ENCODE measurements around the gene KIF24. TPM values are rescaled to one million over a fixed set of nuclear protein-coding genes. Genes with fewer than 3 reads are reported as not detected.

Gene KIF24
- total RNA-seq, 4 donors from 2014 or later: 2.1 to 5.2 (median 2.9) TPM

DNA sequence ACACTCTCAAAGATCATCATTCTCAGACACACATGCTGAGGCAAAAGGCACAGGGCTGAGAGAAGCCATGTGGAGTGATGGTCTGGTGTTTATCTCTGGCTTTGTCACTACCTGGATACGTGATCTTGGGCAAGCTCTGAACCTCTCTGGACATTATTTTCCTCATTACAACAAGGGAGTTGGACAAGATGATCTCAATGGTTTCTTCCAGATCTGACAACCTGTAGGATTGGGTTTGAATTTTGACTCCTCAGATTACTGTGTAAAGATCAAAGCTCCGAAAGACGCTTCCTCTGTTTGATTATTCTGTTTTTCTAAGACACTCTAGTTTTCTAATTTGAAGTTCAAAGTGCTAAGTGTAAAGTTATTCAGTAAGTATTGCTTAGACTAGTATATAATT, 20.3 kb upstream of the KIF24 start:
- Histone ChIP-seq H3K4me3 (no peak overlapping the region), H3K9me3 (no peaks in the 10 kb centered on the region), H3K27me3 (no peaks in the 10 kb centered on the region), H3K4me1 (peaks cover 0 to 16% (median 0%) of the 10 kb centered on the region in 4 donors), H3K36me3 (no peaks in the 10 kb centered on the region), H3K27ac (no peak overlapping the region)
- TF ChIP-seq, protein P1, sequence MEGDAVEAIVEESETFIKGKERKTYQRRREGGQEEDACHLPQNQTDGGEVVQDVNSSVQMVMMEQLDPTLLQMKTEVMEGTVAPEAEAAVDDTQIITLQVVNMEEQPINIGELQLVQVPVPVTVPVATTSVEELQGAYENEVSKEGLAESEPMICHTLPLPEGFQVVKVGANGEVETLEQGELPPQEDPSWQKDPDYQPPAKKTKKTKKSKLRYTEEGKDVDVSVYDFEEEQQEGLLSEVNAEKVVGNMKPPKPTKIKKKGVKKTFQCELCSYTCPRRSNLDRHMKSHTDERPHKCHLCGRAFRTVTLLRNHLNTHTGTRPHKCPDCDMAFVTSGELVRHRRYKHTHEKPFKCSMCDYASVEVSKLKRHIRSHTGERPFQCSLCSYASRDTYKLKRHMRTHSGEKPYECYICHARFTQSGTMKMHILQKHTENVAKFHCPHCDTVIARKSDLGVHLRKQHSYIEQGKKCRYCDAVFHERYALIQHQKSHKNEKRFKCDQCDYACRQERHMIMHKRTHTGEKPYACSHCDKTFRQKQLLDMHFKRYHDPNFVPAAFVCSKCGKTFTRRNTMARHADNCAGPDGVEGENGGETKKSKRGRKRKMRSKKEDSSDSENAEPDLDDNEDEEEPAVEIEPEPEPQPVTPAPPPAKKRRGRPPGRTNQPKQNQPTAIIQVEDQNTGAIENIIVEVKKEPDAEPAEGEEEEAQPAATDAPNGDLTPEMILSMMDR (IDR thresholded peaks at IDR 0.05): no peak
- TF ChIP-seq POLR2A (IDR thresholded peaks at IDR 0.05): no peak
- DNase-seq: no peak

DNA sequence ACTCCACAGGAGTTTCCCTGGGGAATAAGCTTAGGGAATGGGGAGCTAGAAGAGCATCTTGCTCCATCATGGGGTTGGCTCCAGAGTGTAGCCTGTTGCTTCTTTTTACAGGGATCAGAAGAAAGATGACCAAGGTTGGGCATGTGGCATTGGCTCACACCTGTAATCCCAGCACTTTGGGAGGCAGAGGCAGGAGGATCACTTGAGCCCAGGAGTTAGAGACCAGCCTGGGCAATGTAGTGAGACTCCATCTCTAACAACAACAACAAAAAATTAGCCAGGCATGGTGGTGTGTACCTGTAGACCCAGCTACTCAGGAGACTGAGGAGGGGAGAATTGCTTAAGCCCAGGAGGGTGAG, 18.7 kb upstream of the KIF24 start:
- TF ChIP-seq, protein P1 (IDR thresholded peaks at IDR 0.05): no peak
- no peak for TF ChIP-seq POLR2A (IDR thresholded peaks at IDR 0.05)
- no peak overlapping the region for H3K4me3 ChIP-seq
- H3K27me3 ChIP-seq: no peaks in the 10 kb centered on the region
- H3K36me3 ChIP-seq: no peaks in the 10 kb centered on the region
- DNase-seq: no peak
- H3K4me1 ChIP-seq: peaks cover 0 to 26% (median 0%) of the 10 kb centered on the region in 4 donors
- no peaks in the 10 kb centered on the region for H3K9me3 ChIP-seq
- no peak overlapping the region for H3K27ac ChIP-seq

DNA sequence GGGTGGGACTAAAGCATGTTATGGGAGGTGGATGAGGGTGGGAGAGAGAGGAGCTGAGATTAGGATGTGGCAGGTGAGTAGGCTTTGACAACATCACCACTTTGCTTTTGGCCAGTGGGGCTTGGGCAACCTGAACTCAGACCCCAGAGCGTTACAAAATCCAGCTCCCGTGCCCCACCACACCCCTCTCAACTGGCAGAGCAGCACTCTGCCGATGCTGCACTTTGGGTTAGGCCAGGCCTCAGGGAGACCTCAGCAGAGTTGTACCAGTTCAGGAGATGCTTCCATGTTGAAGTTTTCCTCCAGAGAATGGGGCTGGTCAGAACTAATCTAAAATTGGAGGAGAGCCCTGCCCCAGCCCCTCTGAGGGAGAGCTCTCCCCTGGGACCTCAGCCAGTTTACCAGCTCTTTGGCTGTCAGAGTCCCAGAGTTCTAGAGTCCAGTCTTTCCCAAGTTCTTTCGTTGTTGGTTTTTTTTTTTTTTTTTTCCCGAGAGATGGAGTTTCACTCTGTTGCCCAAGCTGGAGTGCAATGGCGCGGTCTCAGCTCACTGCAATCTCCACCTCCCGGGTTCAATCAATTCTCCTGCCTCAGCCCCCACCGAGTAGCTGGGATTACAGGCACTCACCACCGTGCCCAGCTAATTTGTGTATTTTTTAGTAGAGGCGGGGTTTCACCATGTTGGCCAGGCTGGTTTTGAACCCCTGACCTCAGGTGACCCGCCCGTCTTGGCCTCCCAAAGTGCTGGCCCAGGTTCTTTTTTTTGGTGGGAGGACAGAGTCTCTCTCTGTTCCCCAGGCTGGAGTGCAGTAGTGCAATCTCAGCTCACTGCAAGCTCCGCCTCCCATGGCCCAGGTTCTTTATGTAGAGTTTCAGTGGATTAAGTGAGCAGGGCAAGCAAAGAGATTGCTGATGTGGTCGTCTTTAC, 18.1 kb upstream of the KIF24 start:
- Histone ChIP-seq H3K4me1 (peaks cover 0 to 26% (median 0%) of the 10 kb centered on the region in 4 donors), H3K36me3 (no peaks in the 10 kb centered on the region), H3K27me3 (no peaks in the 10 kb centered on the region), H3K27ac (no peak overlapping the region), H3K4me3 (no peak overlapping the region), H3K9me3 (no peaks in the 10 kb centered on the region)
- no peak for DNase-seq
- no peak for TF ChIP-seq POLR2A (IDR thresholded peaks at IDR 0.05)
- TF ChIP-seq, protein P1 (IDR thresholded peaks at IDR 0.05): no peak

DNA sequence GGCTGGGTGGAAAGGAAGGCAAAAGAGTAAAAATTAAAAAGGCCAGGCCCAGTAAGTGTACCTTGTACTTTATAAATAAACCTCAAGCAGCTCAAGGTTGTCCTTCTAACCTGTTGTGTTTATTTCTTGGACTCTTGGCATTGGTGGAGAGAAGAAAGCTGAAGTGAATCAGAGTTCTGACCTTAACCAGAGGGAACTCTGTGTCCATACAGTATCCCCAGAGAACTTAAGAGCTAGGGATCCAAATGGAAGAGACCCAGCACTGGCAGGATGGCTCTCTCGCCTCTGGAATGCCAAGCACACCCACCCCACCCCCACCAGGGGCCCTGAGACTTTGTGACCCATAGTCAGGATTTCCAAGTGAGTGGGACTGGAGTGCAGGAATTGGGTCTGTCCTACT, 14.5 kb upstream of the KIF24 start:
- H3K4me3 ChIP-seq: no peak overlapping the region
- peaks cover 0 to 26% (median 0%) of the 10 kb centered on the region in 4 donors for H3K4me1 ChIP-seq
- H3K9me3 ChIP-seq: no peaks in the 10 kb centered on the region
- H3K27ac ChIP-seq: peak overlapping the region in 2 of 4 donors; percentile 67 to 77
- H3K27me3 ChIP-seq: no peaks in the 10 kb centered on the region
- no peak for DNase-seq
- TF ChIP-seq POLR2A (IDR thresholded peaks at IDR 0.05): no peak
- TF ChIP-seq, protein P1 (IDR thresholded peaks at IDR 0.05): no peak
- H3K36me3 ChIP-seq: peaks cover 0 to 9% (median 0%) of the 10 kb centered on the region in 3 donors

DNA sequence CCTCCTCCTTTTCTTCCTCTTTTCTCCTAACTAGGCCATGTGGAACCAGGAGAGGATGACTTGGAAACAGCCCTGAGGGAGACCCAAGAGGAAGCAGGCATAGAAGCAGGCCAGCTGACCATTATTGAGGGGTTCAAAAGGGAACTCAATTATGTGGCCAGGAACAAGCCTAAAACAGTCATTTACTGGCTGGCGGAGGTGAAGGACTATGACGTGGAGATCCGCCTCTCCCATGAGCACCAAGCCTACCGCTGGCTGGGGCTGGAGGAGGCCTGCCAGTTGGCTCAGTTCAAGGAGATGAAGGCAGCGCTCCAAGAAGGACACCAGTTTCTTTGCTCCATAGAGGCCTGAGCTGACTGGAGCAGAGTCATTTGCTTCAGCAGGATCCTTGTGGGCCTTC, 14.0 kb upstream of the KIF24 start:
- no peak for TF ChIP-seq POLR2A (IDR thresholded peaks at IDR 0.05)
- TF ChIP-seq, protein P1 (IDR thresholded peaks at IDR 0.05): no peak
- Histone ChIP-seq H3K36me3 (peaks cover 0 to 10% (median 0%) of the 10 kb centered on the region in 3 donors), H3K4me3 (no peak overlapping the region), H3K27ac (peak overlapping the region in 3 of 4 donors; percentile 22 to 77 (median 67)), H3K27me3 (no peaks in the 10 kb centered on the region), H3K4me1 (peaks cover 0 to 26% (median 0%) of the 10 kb centered on the region in 4 donors), H3K9me3 (no peaks in the 10 kb centered on the region)
- DNase-seq: no peak
